ENCODE measurements around the gene NANOS2. TPM values are rescaled to one million over a fixed set of nuclear protein-coding genes. Genes with fewer than 3 reads are reported as not detected.

Gene NANOS2
- polyA plus RNA-seq, 5 donors = not detected

- DNase-seq = no peak
Observed at GRCh38 chr19:45929247-45929646, 14.7 kb upstream of the NANOS2 start.

GRCh38 chr19:45927565-45928261 is 13.1 kb upstream of the NANOS2 start:
- peak; percentile 78 to 86 for DNase-seq

GRCh38 chr19:45924891-45925447 is 10.4 kb upstream of the NANOS2 start:
- no peak for DNase-seq

GRCh38 chr19:45922281-45922680 is 7.7 kb upstream of the NANOS2 start:
- DNase-seq = no peak

GRCh38 chr19:45920458-45920857 is 5.9 kb upstream of the NANOS2 start:
- DNase-seq = no peak

GRCh38 chr19:45919678-45920077 is 5.1 kb upstream of the NANOS2 start:
- DNase-seq = no peak

- no peak for DNase-seq
Observed at GRCh38 chr19:45918721-45919120, 4.1 kb upstream of the NANOS2 start.

- no peak for DNase-seq
Observed at GRCh38 chr19:45917421-45918091, 3.0 kb upstream of the NANOS2 start.

- DNase-seq = no peak
Observed at GRCh38 chr19:45911291-45911690, 3.3 kb downstream of the NANOS2 start.

GRCh38 chr19:45908956-45909355 is 5.6 kb downstream of the NANOS2 start:
- DNase-seq = no peak

- no peak for DNase-seq
Observed at GRCh38 chr19:45906221-45906620, 8.4 kb downstream of the NANOS2 start.

- no peak for DNase-seq
Observed at GRCh38 chr19:45905011-45905410, 9.6 kb downstream of the NANOS2 start.

GRCh38 chr19:45902651-45903625 is 11.6 kb downstream of the NANOS2 start:
- peak; percentile 99 to 100 for DNase-seq

- peak in 1 of 2 donors; percentile 13 for DNase-seq
Observed at GRCh38 chr19:45901912-45902650, 12.5 kb downstream of the NANOS2 start, which contains the start of gene MYPOP. MYPOP (minus strand) TSS chr19:45902613; CDS start chr19:45901773, 840 bp downstream.

GRCh38 chr19:45901432-45901911 is 13.1 kb downstream of the NANOS2 start:
- DNase-seq = peak in 1 of 2 donors; percentile 32

GRCh38 chr19:45900738-45901431 is 13.7 kb downstream of the NANOS2 start:
- DNase-seq = no peak

GRCh38 chr19:45899919-45900589 is 14.5 kb downstream of the NANOS2 start:
- DNase-seq = no peak

GRCh38 chr19:45899253-45899652 is 15.3 kb downstream of the NANOS2 start:
- no peak for DNase-seq

GRCh38 chr19:45897261-45897812 is 17.2 kb downstream of the NANOS2 start:
- no peak for DNase-seq
